ENCODE measurements around the gene CLDN3. TPM values are rescaled to one million over a fixed set of nuclear protein-coding genes. Genes with fewer than 3 reads are reported as not detected.
"Not testable (repeated sequence)": the region's sequence is repeated elsewhere in the genome, so short reads cannot be mapped to it uniquely, and the experiment has no call there.

The CLDN3 gene
- total RNA-seq, 1 donor from 2014 or later = 0.19 TPM

- Mint-ChIP-seq H3K4me1 (peaks cover 5% of the 10 kb centered on the region), H3K36me3 (ENCODE audit: low read depth) (no peaks in the 10 kb centered on the region), H3K9me3 (no peaks in the 10 kb centered on the region), H3K4me3 (no peak overlapping the region), H3K27me3 (ENCODE audit: low read depth) (peaks cover 8% of the 10 kb centered on the region), H3K27ac (ENCODE audit: unreplicated experiment) (no peak overlapping the region)
- TF ChIP-seq CTCF (conservative IDR thresholded peaks at IDR 0.05) = no peak
- no peak for DNase-seq (ENCODE audit: low read depth, low spot score)
These were observed 41.5 kb downstream of the CLDN3 start for GRCh38 chr7:73728551-73728950.

DNA sequence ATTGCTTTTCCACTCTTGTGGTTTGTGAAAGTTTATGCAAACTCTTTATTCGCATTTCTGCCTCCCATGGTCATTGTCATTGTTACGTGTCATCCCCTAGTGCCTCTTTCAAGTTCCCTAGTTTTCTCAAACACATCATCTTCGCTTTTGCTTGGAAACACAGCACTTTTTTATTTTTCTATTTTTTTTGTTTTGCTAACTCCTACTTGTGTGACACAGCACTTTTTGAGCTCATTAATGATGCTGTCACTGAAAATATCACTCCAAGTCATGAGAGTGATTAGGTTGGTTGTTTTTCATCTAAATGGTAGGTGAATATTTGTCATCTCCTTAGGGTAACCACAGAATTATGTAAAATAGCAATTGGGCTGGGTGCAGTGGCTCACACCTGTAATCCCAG is 42.1 kb downstream of the CLDN3 start:
- no peak overlapping the region for H3K4me3 Mint-ChIP-seq
- DNase-seq (ENCODE audit: low read depth, low spot score) = no peak
- TF ChIP-seq CTCF (conservative IDR thresholded peaks at IDR 0.05) = no peak
- H3K4me1 Mint-ChIP-seq = peaks cover 5% of the 10 kb centered on the region
- no peaks in the 10 kb centered on the region for H3K36me3 Mint-ChIP-seq (ENCODE audit: low read depth)
- H3K27ac Mint-ChIP-seq (ENCODE audit: unreplicated experiment) = no peak overlapping the region
- no peaks in the 10 kb centered on the region for H3K9me3 Mint-ChIP-seq
- peaks cover 8% of the 10 kb centered on the region for H3K27me3 Mint-ChIP-seq (ENCODE audit: low read depth)

DNA sequence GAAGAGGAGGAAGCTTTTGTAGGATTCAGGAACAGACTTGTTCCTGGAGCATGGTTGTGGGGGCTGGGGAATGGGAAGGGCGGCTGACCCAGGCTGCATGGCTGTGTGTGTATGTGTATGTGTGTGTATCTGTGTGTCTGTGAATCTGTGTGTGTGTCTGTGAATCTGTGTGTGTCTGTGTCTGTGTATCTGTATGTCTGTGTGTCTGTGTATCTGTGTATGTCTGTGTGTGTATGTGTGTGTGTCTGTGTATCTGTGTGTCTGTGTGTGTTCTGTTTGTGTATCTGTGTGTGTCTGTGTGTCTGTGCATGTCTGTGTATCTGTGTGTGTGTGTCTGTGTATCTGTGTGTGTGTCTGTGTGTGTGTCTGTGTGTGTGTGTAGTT is 44.0 kb downstream of the CLDN3 start:
- no peaks in the 10 kb centered on the region for H3K36me3 Mint-ChIP-seq (ENCODE audit: low read depth)
- peaks cover 10% of the 10 kb centered on the region for H3K27me3 Mint-ChIP-seq (ENCODE audit: low read depth)
- H3K9me3 Mint-ChIP-seq = no peaks in the 10 kb centered on the region
- peaks cover 5% of the 10 kb centered on the region for H3K4me1 Mint-ChIP-seq
- peak; percentile 5 for TF ChIP-seq CTCF (conservative IDR thresholded peaks at IDR 0.05)
- no peak overlapping the region for H3K4me3 Mint-ChIP-seq
- no peak overlapping the region for H3K27ac Mint-ChIP-seq (ENCODE audit: unreplicated experiment)
- DNase-seq (ENCODE audit: low read depth, low spot score) = no peak

- TF ChIP-seq CTCF (conservative IDR thresholded peaks at IDR 0.05) = no peak
- Mint-ChIP-seq H3K4me3 (no peak overlapping the region), H3K4me1 (peaks cover 5% of the 10 kb centered on the region), H3K9me3 (no peaks in the 10 kb centered on the region), H3K27me3 (ENCODE audit: low read depth) (peaks cover 17% of the 10 kb centered on the region), H3K36me3 (ENCODE audit: low read depth) (no peaks in the 10 kb centered on the region), H3K27ac (ENCODE audit: unreplicated experiment) (no peak overlapping the region)
- DNase-seq (ENCODE audit: low read depth, low spot score) = no peak
These were observed 46.3 kb downstream of the CLDN3 start for GRCh38 chr7:73723813-73724212.

DNA sequence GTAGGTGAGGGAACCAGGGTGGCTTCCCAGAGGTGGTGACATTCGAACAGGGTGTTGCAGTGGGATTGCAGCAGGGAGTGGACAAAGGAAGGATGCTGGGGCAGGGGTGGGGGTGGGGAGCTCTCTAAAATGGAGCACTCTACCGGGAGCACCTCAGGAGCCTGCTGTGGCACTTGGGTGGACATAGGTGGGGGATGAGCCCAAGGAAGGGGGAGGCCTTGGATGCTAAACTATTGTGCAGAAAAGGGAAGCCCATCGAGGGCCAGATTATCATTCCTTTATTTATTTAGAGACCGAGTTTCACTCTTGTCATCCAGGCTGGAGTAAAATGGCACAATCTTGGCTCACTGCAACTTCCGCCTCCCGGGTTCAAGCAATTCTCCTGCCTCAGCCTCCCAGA is 47.3 kb downstream of the CLDN3 start:
- TF ChIP-seq CTCF (conservative IDR thresholded peaks at IDR 0.05) = no peak
- H3K27ac Mint-ChIP-seq (ENCODE audit: unreplicated experiment) = no peak overlapping the region
- peaks cover 8% of the 10 kb centered on the region for H3K27me3 Mint-ChIP-seq (ENCODE audit: low read depth)
- peak overlapping the region; percentile 41 for H3K4me3 Mint-ChIP-seq
- H3K36me3 Mint-ChIP-seq (ENCODE audit: low read depth) = no peaks in the 10 kb centered on the region
- no peak for DNase-seq (ENCODE audit: low read depth, low spot score)
- peaks cover 5% of the 10 kb centered on the region for H3K4me1 Mint-ChIP-seq
- no peaks in the 10 kb centered on the region for H3K9me3 Mint-ChIP-seq

- DNase-seq (ENCODE audit: low read depth, low spot score); H3K27ac Mint-ChIP-seq (ENCODE audit: unreplicated experiment); H3K4me1 Mint-ChIP-seq; H3K27me3 Mint-ChIP-seq (ENCODE audit: low read depth); H3K36me3 Mint-ChIP-seq (ENCODE audit: low read depth); H3K9me3 Mint-ChIP-seq: not testable (repeated sequence)
- peak overlapping the region; percentile 64 for H3K4me3 Mint-ChIP-seq
These were observed 47.9 kb downstream of the CLDN3 start for GRCh38 chr7:73722182-73722581.

All from neural crest cell (in vitro differentiated cells).